Airway epithelial cell (primary cell): ENCODE data around the gene KCNJ8. TPM values are rescaled to one million over a fixed set of nuclear protein-coding genes. Genes with fewer than 3 reads are reported as not detected.

ENCODE experiments used
- total RNA-seq: library from RNA; depleted of rRNA; stranded (reverse); fragments of >200 nt; gene quantifications from 2 replicates; pipeline ENCODE4 v1.2.3, GENCODE V29; 2015

The KCNJ8 gene
- 0.14 and 0.33 TPM in 2 replicates for total RNA-seq

GRCh38 chr12:21774358-21775132 lies at the start of gene KCNJ8:
Gene KCNJ8, minus strand, starts transcription at chr12:21774706. Its CDS starts 1,090 bp downstream, at chr12:21773616.

Other genes with a start within 250 kb of the KCNJ8 start
- gene SPX, start 248.4 kb downstream of the KCNJ8 start, total RNA-seq = 2.0 and 8.3 TPM in 2 replicates
- gene GYS2, start 169.9 kb downstream of the KCNJ8 start, total RNA-seq = not detected in 2 replicates
- 851 and 1,027 TPM in 2 replicates for gene LDHB, start 116.9 kb downstream of the KCNJ8 start, total RNA-seq
- gene ABCC9, start 166.7 kb upstream of the KCNJ8 start, total RNA-seq = 0.05 and 0.35 TPM in 2 replicates